Caki2 (cell line): ENCODE results near the gene UTS2R. TPM values are rescaled to one million over a fixed set of nuclear protein-coding genes. Genes with fewer than 3 reads are reported as not detected.
"Not testable (repeated sequence)": the region's sequence is repeated elsewhere in the genome, so short reads cannot be mapped to it uniquely, and the experiment has no call there.

Source experiments
- DNase-seq: peaks from one replicate; pipeline ENCODE4 v3.0.0-alpha.2; 2015; ENCODE audit warnings: low read depth
- in situ Hi-C: cut with HindIII; loops from 2 replicates; pipeline ENCODE4 v1.10.0; 2016; ENCODE audit warnings: low sequenced_read_pairs, low pct_unique_long_range_greater_than_20kb, mixed read lengths
- total RNA-seq: library from RNA; depleted of rRNA; stranded (reverse); fragments of >200 nt; shearing (Covaris generic); gene quantifications from 2 replicates; pipeline ENCODE4 v1.2.3, GENCODE V29; 2014; ENCODE audit warnings: low replicate concordance

Gene UTS2R
- total RNA-seq, 1 experiment from 2014 or later, result not detected

- in situ Hi-C loops, result no loop called here
- no peak for DNase-seq
These were observed 38.0 kb upstream of the UTS2R start, which contains the start of gene SECTM1 for GRCh38 chr17:82333279-82334171. SECTM1 (minus strand) TSS chr17:82333766; CDS start chr17:82327240, 6,526 bp downstream.

- no peak for DNase-seq
- in situ Hi-C loops, result no loop called here
These were observed 37.4 kb upstream of the UTS2R start for GRCh38 chr17:82334204-82334621.

- in situ Hi-C loops, result no loop called here
- no peak for DNase-seq
These were observed 36.8 kb upstream of the UTS2R start for GRCh38 chr17:82334622-82335394.

GRCh38 chr17:82338858-82339633 lies 32.5 kb upstream of the UTS2R start:
- DNase-seq, result peak; percentile 79
- in situ Hi-C loops, result no loop called here

GRCh38 chr17:82339634-82340580 lies 31.7 kb upstream of the UTS2R start:
- DNase-seq, result no peak
- in situ Hi-C loops, result no loop called here

- DNase-seq, result no peak
- in situ Hi-C loops, result no loop called here
These were observed 29.0 kb upstream of the UTS2R start for GRCh38 chr17:82342361-82343079.

- no peak for DNase-seq
- in situ Hi-C loops, result no loop called here
These were observed 28.0 kb upstream of the UTS2R start for GRCh38 chr17:82343560-82343959.

- in situ Hi-C loops, result no loop called here
- DNase-seq, result no peak
These were observed 27.2 kb upstream of the UTS2R start for GRCh38 chr17:82344175-82344907.

- in situ Hi-C loops, result no loop called here
- DNase-seq, result no peak
These were observed 26.2 kb upstream of the UTS2R start for GRCh38 chr17:82345151-82345976.

GRCh38 chr17:82346342-82347300 lies 24.9 kb upstream of the UTS2R start:
- in situ Hi-C loops, result no loop called here
- no peak for DNase-seq

GRCh38 chr17:82347994-82348393 lies 23.6 kb upstream of the UTS2R start:
- DNase-seq, in situ Hi-C loops: not testable (repeated sequence)

GRCh38 chr17:82348434-82348833 lies 23.1 kb upstream of the UTS2R start:
- DNase-seq, result no peak
- in situ Hi-C loops, result no loop called here

- in situ Hi-C loops, result no loop called here
- no peak for DNase-seq
These were observed 22.7 kb upstream of the UTS2R start for GRCh38 chr17:82348866-82349265.

- in situ Hi-C loops, result no loop called here
- no peak for DNase-seq
These were observed 22.3 kb upstream of the UTS2R start for GRCh38 chr17:82349287-82349701.
